Esophagus (tissue), 2 donors: ENCODE measurements around the gene SERPINA3. TPM values are rescaled to one million over a fixed set of nuclear protein-coding genes. Genes with fewer than 3 reads are reported as not detected.
"Not testable (repeated sequence)": the region's sequence is repeated elsewhere in the genome, so short reads cannot be mapped to it uniquely, and the experiment has no call there.

Experiments used
- H3K27ac ChIP-seq, 2 donors: one replicate each; pipeline ENCODE4 v1.5.1; 2013; ENCODE audit warnings: low read depth in 2 of 2, mild to moderate bottlenecking in 2 of 2, inconsistent platforms in 1 of 2, low read length in 1 of 2, moderate library complexity in 1 of 2
- H3K27me3 ChIP-seq, 2 donors: one replicate each; pipeline ENCODE4 v1.6.1; 2013; ENCODE audit warnings: low read length in 2 of 2, control low read depth in 1 of 2, mild to moderate bottlenecking in 1 of 2; ENCODE audit not compliant: insufficient read depth in 2 of 2, control insufficient read depth in 1 of 2
- H3K36me3 ChIP-seq, 2 donors: one replicate each; pipeline ENCODE4 v1.6.1; 2013; ENCODE audit warnings: low read length in 1 of 2; ENCODE audit not compliant: control insufficient read depth in 2 of 2, insufficient read depth in 2 of 2
- H3K4me1 ChIP-seq, 2 donors: one replicate each; pipeline ENCODE4 v1.6.1; 2013; ENCODE audit warnings: low read length in 1 of 2; ENCODE audit not compliant: control insufficient read depth in 2 of 2, insufficient read depth in 2 of 2
- H3K4me3 ChIP-seq, 2 donors: one replicate each; pipeline ENCODE4 v1.5.1; 2013; ENCODE audit warnings: low read length in 2 of 2, mild to moderate bottlenecking in 2 of 2, low read depth in 1 of 2, moderate library complexity in 1 of 2
- H3K9me3 ChIP-seq, 2 donors: one replicate each; pipeline ENCODE4 v1.6.1; 2013; ENCODE audit warnings: mild to moderate bottlenecking in 2 of 2, low read depth in 1 of 2, low read length in 1 of 2, moderate library complexity in 1 of 2; ENCODE audit not compliant: control insufficient read depth in 2 of 2, insufficient read depth in 1 of 2
- WGBS, 2 donors: extraction: QIAGEN DNeasy Blood & Tissue Kit; methylation state at CpG; one replicate each; pipeline ENCODE4 v1.1.7; 2013; 5-methylcytosine and 5-hydroxymethylcytosine counted together
- polyA plus RNA-seq, 2 donors: library from polyadenylated mRNA; stranded (reverse); fragments of 200-250 nt; gene quantifications; one replicate each; pipeline ENCODE4 v1.2.3, GENCODE V29; 2013
- donor health status: healthy with polysubstance abuse.
- donor health status: Bipolar disorder and iron deficiency.

Gene SERPINA3
- polyA plus RNA-seq, 2 donors, result 8.9 to 30.5 TPM

DNA sequence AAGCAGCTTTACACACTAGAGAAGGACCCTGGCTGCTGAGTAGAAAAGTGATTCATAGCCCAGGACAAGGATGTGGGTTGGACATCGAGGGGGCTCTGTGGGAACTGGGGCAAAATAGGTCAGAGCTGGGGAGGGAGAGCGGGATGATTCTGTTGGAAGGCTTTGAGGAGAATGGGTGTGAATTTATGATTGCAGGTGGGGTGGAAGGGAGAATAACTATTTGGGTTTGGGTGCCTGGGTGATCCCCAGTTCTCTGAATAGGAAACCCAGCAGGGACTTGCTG, 13.1 kb downstream of the SERPINA3 start:
- Histone ChIP-seq H3K4me1 (no peaks in the 10 kb centered on the region), H3K9me3 (no peaks in the 10 kb centered on the region), H3K27ac (no peak overlapping the region), H3K27me3 (peaks cover 0 to 3% of the 10 kb centered on the region in 2 donors), H3K36me3 (peaks cover 0 to 3% of the 10 kb centered on the region in 2 donors), H3K4me3 (no peak overlapping the region)
- WGBS, 2 donors, result 68 to 70% methylated on average over 2 of the region's 2 CpGs

DNA sequence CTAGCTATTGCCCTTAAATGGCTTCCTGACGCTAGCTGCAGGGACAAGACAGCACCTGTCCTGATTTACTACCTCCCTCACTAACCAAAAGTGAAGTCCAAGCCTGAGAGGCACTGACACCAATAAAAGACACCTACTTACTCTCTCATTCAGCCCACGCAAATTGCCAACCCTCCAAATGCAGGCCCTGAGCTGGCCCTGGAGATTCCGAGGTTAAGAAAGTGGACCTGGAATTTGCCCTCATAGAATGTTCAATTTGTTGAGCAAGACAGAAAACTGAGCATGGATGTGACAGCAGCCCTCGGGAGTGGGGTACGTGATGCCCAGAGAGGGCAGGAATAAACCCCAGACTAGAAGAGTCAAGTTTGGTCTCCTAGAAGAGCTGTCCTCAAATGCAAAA, 16.4 kb downstream of the SERPINA3 start:
- 81 to 84% methylated on average over 5 of the region's 5 CpGs for WGBS, 2 donors
- peaks cover 0 to 3% of the 10 kb centered on the region in 2 donors for H3K36me3 ChIP-seq
- H3K4me3 ChIP-seq, result no peak overlapping the region
- no peaks in the 10 kb centered on the region for H3K9me3 ChIP-seq
- H3K27me3 ChIP-seq, result peaks cover 0 to 3% of the 10 kb centered on the region in 2 donors
- no peak overlapping the region for H3K27ac ChIP-seq
- H3K4me1 ChIP-seq, result no peaks in the 10 kb centered on the region

GRCh38 chr14:94630396-94630795, 18.2 kb downstream of the SERPINA3 start:
- no peak overlapping the region for H3K4me3 ChIP-seq
- no peaks in the 10 kb centered on the region for H3K4me1 ChIP-seq
- 77 to 81% methylated on average over 4 of the region's 4 CpGs for WGBS, 2 donors
- H3K36me3 ChIP-seq, result no peaks in the 10 kb centered on the region
- no peaks in the 10 kb centered on the region for H3K9me3 ChIP-seq
- H3K27me3 ChIP-seq, result peaks cover 0 to 3% of the 10 kb centered on the region in 2 donors
- H3K27ac ChIP-seq, result no peak overlapping the region

DNA sequence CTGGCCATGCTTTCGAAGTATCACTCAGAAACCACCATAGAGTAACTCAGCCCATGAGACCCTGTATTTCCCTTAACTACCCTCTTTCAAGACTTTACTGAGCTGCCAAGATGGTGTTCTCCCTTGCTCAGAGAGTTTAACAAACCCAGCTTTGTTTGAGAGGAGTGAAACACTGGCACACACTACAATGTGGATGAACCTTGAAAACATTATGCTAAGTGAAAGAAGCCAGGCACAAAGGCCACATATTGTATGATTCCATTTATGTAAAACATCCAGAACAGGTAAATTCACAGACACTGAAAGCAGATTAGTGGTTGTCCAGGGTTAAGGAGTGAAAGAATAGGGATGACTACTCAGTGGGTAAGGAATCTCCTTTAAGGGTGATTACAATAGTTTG, 18.9 kb downstream of the SERPINA3 start:
- Histone ChIP-seq H3K36me3 (no peaks in the 10 kb centered on the region), H3K4me1 (no peaks in the 10 kb centered on the region), H3K9me3 (no peaks in the 10 kb centered on the region), H3K27ac (no peak overlapping the region), H3K27me3 (peaks cover 0 to 3% of the 10 kb centered on the region in 2 donors), H3K4me3 (no peak overlapping the region)
- WGBS, 2 donors, result 96 to 100% methylated on average over 1 of the region's 1 CpG

DNA sequence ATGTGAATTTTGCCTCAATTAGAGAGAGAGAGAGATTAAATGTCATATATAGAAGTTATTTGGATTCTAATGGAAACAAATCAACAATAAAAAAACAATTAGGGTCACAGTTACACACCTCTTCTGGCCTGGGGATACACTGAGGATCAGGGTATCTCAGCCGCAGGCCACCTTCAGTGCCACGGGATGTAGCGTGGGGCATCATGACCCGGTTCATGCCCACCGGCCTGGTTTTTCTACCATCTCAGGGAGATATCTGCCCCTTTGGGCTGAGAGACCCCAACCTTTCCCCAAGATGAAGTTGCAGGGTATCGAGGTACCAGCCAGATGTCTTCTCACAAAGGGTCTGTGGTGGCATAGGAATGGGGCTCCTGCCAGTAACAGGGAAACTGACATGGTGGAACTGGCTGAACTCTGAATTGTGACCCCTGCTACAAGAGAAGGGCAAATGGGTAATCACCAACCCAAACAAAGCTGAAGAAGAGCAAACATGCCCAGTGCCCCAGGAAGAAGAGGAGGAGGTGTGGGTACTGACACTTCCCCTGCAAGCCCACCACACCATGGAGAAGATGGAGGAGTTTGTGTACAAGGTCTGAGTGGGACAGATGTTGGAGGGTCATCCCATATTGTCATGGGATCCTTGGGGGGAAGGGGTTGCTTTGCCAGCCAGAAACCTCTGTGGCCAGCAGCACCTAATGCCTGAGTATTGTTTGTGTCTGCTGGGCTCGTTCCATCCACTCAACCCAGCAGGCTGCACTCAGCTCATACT, 19.5 kb downstream of the SERPINA3 start:
- WGBS, 2 donors, result 82 to 85% methylated on average over 7 of the region's 7 CpGs
- H3K4me1 ChIP-seq, result no peaks in the 10 kb centered on the region
- no peaks in the 10 kb centered on the region for H3K9me3 ChIP-seq
- no peak overlapping the region for H3K4me3 ChIP-seq
- no peaks in the 10 kb centered on the region for H3K36me3 ChIP-seq
- no peak overlapping the region for H3K27ac ChIP-seq
- peaks cover 0 to 3% of the 10 kb centered on the region in 2 donors for H3K27me3 ChIP-seq

GRCh38 chr14:94632305-94632590, 20.1 kb downstream of the SERPINA3 start:
- H3K27ac ChIP-seq, result no peak overlapping the region
- H3K4me3 ChIP-seq, result no peak overlapping the region
- WGBS, 2 donors, result 81 to 89% methylated on average over 4 of the region's 4 CpGs
- H3K4me1 ChIP-seq, result no peaks in the 10 kb centered on the region
- no peaks in the 10 kb centered on the region for H3K36me3 ChIP-seq
- no peaks in the 10 kb centered on the region for H3K27me3 ChIP-seq
- no peaks in the 10 kb centered on the region for H3K9me3 ChIP-seq

GRCh38 chr14:94633121-94633520, 20.9 kb downstream of the SERPINA3 start:
- Histone ChIP-seq H3K36me3 (no peaks in the 10 kb centered on the region), H3K9me3 (no peaks in the 10 kb centered on the region), H3K27me3 (no peaks in the 10 kb centered on the region), H3K4me3 (no peak overlapping the region), H3K27ac (no peak overlapping the region), H3K4me1 (no peaks in the 10 kb centered on the region)
- WGBS, 2 donors, result 60 to 67% methylated on average over 6 of the region's 6 CpGs

GRCh38 chr14:94635154-94635553, 23.0 kb downstream of the SERPINA3 start:
- no peaks in the 10 kb centered on the region for H3K4me1 ChIP-seq
- H3K4me3 ChIP-seq, result no peak overlapping the region
- H3K27me3 ChIP-seq, result no peaks in the 10 kb centered on the region
- H3K9me3 ChIP-seq, result no peaks in the 10 kb centered on the region
- H3K36me3 ChIP-seq, result no peaks in the 10 kb centered on the region
- 35 to 55% methylated on average over 1 of the region's 1 CpG for WGBS, 2 donors
- H3K27ac ChIP-seq, result no peak overlapping the region

DNA sequence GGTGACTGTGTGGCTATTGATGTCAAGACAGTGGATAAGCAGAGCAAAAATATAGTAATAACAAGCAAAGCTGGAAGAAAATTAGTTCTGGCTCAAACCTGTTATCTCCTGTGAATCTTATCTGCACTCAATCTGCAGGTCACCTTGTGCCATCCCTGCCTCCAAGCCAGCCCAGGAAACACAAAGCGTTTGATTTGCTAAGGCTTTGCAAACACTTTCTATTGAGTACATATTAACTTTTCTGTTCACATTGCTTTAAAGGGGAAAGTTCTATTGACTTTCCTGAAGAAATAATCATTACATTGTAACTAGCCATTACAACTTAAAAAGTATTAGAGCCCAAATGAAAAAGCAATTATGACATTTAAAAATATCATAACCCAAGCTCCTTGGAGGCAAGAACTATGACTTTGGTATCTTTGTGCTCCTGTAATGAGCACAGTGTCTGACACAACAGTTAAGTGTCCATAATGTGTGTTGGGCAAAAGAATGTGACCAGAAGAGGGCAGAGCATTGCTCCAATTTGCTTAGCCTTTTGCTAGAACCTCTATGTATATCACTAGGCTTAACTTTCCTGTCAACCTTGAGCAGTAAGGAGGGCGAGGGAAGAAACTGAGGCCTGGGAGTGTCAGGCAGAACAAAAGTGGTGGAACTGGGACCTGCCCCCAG, 24.7 kb downstream of the SERPINA3 start:
- no peak overlapping the region for H3K27ac ChIP-seq
- 65 to 70% methylated on average over 2 of the region's 2 CpGs for WGBS, 2 donors
- no peaks in the 10 kb centered on the region for H3K36me3 ChIP-seq
- no peak overlapping the region for H3K4me3 ChIP-seq
- no peaks in the 10 kb centered on the region for H3K4me1 ChIP-seq
- H3K27me3 ChIP-seq, result no peaks in the 10 kb centered on the region
- H3K9me3 ChIP-seq, result no peaks in the 10 kb centered on the region

DNA sequence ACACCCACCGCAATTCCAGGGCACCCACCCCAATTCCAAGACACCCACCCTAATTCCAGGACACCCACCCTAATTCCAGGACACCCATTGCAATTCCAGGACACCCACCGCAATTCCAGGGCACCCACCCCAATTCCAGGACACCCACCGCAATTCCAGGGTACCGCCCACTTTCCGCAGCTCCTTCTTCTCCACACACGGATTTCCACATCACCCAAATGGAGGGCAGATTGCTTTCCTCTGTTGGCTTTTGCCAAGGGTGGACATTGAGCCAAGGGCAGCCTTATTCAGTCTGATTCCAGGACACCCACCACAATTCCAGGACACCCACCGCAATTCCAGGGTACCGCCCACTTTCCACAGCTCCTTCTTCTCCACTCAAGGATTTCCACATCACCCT, 25.6 kb downstream of the SERPINA3 start:
- 89 to 90% methylated on average over 7 to 8 of the region's 8 CpGs for WGBS, 2 donors
- H3K27ac ChIP-seq, H3K4me3 ChIP-seq, H3K4me1 ChIP-seq, H3K36me3 ChIP-seq, H3K9me3 ChIP-seq, H3K27me3 ChIP-seq: not testable (repeated sequence)
